ENCODE measurements around the gene KDM6A. TPM values are rescaled to one million over a fixed set of nuclear protein-coding genes. Genes with fewer than 3 reads are reported as not detected.

The KDM6A gene
- total RNA-seq, 1 donor from 2014 or later = 28.1 TPM

- H3K27ac Mint-ChIP-seq = no peak overlapping the region
- H3K9me3 Mint-ChIP-seq = no peaks in the 10 kb centered on the region
- no peak overlapping the region for H3K4me3 Mint-ChIP-seq
- peaks cover 30% of the 10 kb centered on the region for H3K4me1 Mint-ChIP-seq (ENCODE audit: low read depth)
- H3K27me3 Mint-ChIP-seq (ENCODE audit: insufficient read depth) = no peaks in the 10 kb centered on the region
- peaks cover 6% of the 10 kb centered on the region for H3K36me3 Mint-ChIP-seq (ENCODE audit: low read depth)
- intact Hi-C loops (cut with micrococcal nuclease) = no loop called here
- no peak for DNase-seq (ENCODE audit: low spot score)
Measured at GRCh38 chrX:44957848-44958247, 84.9 kb downstream of the KDM6A start.

GRCh38 chrX:44958480-44958879, 85.5 kb downstream of the KDM6A start:
- no peak overlapping the region for H3K4me3 Mint-ChIP-seq
- no peak overlapping the region for H3K27ac Mint-ChIP-seq
- DNase-seq (ENCODE audit: low spot score) = no peak
- no peaks in the 10 kb centered on the region for H3K9me3 Mint-ChIP-seq
- H3K4me1 Mint-ChIP-seq (ENCODE audit: low read depth) = peaks cover 30% of the 10 kb centered on the region
- H3K27me3 Mint-ChIP-seq (ENCODE audit: insufficient read depth) = no peaks in the 10 kb centered on the region
- H3K36me3 Mint-ChIP-seq (ENCODE audit: low read depth) = peaks cover 8% of the 10 kb centered on the region
- intact Hi-C loops (cut with micrococcal nuclease) = no loop called here

GRCh38 chrX:44961817-44962607, 89.0 kb downstream of the KDM6A start:
- H3K4me1 Mint-ChIP-seq (ENCODE audit: low read depth) = peaks cover 34% of the 10 kb centered on the region
- H3K4me3 Mint-ChIP-seq = no peak overlapping the region
- peaks cover 17% of the 10 kb centered on the region for H3K36me3 Mint-ChIP-seq (ENCODE audit: low read depth)
- H3K9me3 Mint-ChIP-seq = no peaks in the 10 kb centered on the region
- intact Hi-C loops (cut with micrococcal nuclease) = no loop called here
- H3K27me3 Mint-ChIP-seq (ENCODE audit: insufficient read depth) = no peaks in the 10 kb centered on the region
- DNase-seq (ENCODE audit: low spot score) = no peak
- H3K27ac Mint-ChIP-seq = no peak overlapping the region

GRCh38 chrX:44962944-44963343, 90.0 kb downstream of the KDM6A start:
- Mint-ChIP-seq H3K36me3 (ENCODE audit: low read depth) (peaks cover 20% of the 10 kb centered on the region), H3K27ac (no peak overlapping the region), H3K4me1 (ENCODE audit: low read depth) (peaks cover 43% of the 10 kb centered on the region), H3K9me3 (no peaks in the 10 kb centered on the region), H3K4me3 (no peak overlapping the region), H3K27me3 (ENCODE audit: insufficient read depth) (no peaks in the 10 kb centered on the region)
- intact Hi-C loops (cut with micrococcal nuclease) = no loop called here
- no peak for DNase-seq (ENCODE audit: low spot score)

GRCh38 chrX:44967221-44967620, 94.2 kb downstream of the KDM6A start:
- no peaks in the 10 kb centered on the region for H3K9me3 Mint-ChIP-seq
- no peak overlapping the region for H3K4me3 Mint-ChIP-seq
- peak overlapping the region; percentile 80 for H3K27ac Mint-ChIP-seq
- DNase-seq (ENCODE audit: low spot score) = no peak
- intact Hi-C loops (cut with micrococcal nuclease) = no loop called here
- H3K4me1 Mint-ChIP-seq (ENCODE audit: low read depth) = peaks cover 25% of the 10 kb centered on the region
- no peaks in the 10 kb centered on the region for H3K27me3 Mint-ChIP-seq (ENCODE audit: insufficient read depth)
- peaks cover 15% of the 10 kb centered on the region for H3K36me3 Mint-ChIP-seq (ENCODE audit: low read depth)

- Mint-ChIP-seq H3K36me3 (ENCODE audit: low read depth) (peaks cover 20% of the 10 kb centered on the region), H3K4me1 (ENCODE audit: low read depth) (peaks cover 29% of the 10 kb centered on the region), H3K9me3 (peaks cover 16% of the 10 kb centered on the region), H3K4me3 (no peak overlapping the region), H3K27me3 (ENCODE audit: insufficient read depth) (no peaks in the 10 kb centered on the region), H3K27ac (no peak overlapping the region)
- no peak for DNase-seq (ENCODE audit: low spot score)
- intact Hi-C loops (cut with micrococcal nuclease) = no loop called here
Measured at GRCh38 chrX:44970709-44971108, 97.7 kb downstream of the KDM6A start.

- H3K27ac Mint-ChIP-seq = no peak overlapping the region
- H3K9me3 Mint-ChIP-seq = peaks cover 19% of the 10 kb centered on the region
- H3K27me3 Mint-ChIP-seq (ENCODE audit: insufficient read depth) = no peaks in the 10 kb centered on the region
- no peak for DNase-seq (ENCODE audit: low spot score)
- intact Hi-C loops (cut with micrococcal nuclease) = no loop called here
- peaks cover 23% of the 10 kb centered on the region for H3K4me1 Mint-ChIP-seq (ENCODE audit: low read depth)
- H3K36me3 Mint-ChIP-seq (ENCODE audit: low read depth) = peaks cover 18% of the 10 kb centered on the region
- H3K4me3 Mint-ChIP-seq = no peak overlapping the region
Measured at GRCh38 chrX:44971674-44972073, 98.7 kb downstream of the KDM6A start.

- peaks cover 20% of the 10 kb centered on the region for H3K4me1 Mint-ChIP-seq (ENCODE audit: low read depth)
- no peaks in the 10 kb centered on the region for H3K27me3 Mint-ChIP-seq (ENCODE audit: insufficient read depth)
- no peak overlapping the region for H3K27ac Mint-ChIP-seq
- intact Hi-C loops (cut with micrococcal nuclease) = no loop called here
- peaks cover 16% of the 10 kb centered on the region for H3K36me3 Mint-ChIP-seq (ENCODE audit: low read depth)
- H3K9me3 Mint-ChIP-seq = peaks cover 19% of the 10 kb centered on the region
- DNase-seq (ENCODE audit: low spot score) = no peak
- no peak overlapping the region for H3K4me3 Mint-ChIP-seq
Measured at GRCh38 chrX:44972132-44972531, 99.1 kb downstream of the KDM6A start.

GRCh38 chrX:44973420-44973932, 100.5 kb downstream of the KDM6A start:
- H3K27me3 Mint-ChIP-seq (ENCODE audit: insufficient read depth) = no peaks in the 10 kb centered on the region
- H3K27ac Mint-ChIP-seq = no peak overlapping the region
- peaks cover 11% of the 10 kb centered on the region for H3K4me1 Mint-ChIP-seq (ENCODE audit: low read depth)
- no peak for DNase-seq (ENCODE audit: low spot score)
- H3K9me3 Mint-ChIP-seq = peaks cover 19% of the 10 kb centered on the region
- intact Hi-C loops (cut with micrococcal nuclease) = no loop called here
- peaks cover 18% of the 10 kb centered on the region for H3K36me3 Mint-ChIP-seq (ENCODE audit: low read depth)
- H3K4me3 Mint-ChIP-seq = no peak overlapping the region

- Mint-ChIP-seq H3K9me3 (peaks cover 19% of the 10 kb centered on the region), H3K36me3 (ENCODE audit: low read depth) (peaks cover 20% of the 10 kb centered on the region), H3K27ac (no peak overlapping the region), H3K4me3 (no peak overlapping the region), H3K27me3 (ENCODE audit: insufficient read depth) (no peaks in the 10 kb centered on the region), H3K4me1 (ENCODE audit: low read depth) (peaks cover 11% of the 10 kb centered on the region)
- DNase-seq (ENCODE audit: low spot score) = no peak
- intact Hi-C loops (cut with micrococcal nuclease) = no loop called here
Measured at GRCh38 chrX:44974451-44974850, 101.5 kb downstream of the KDM6A start.

- DNase-seq (ENCODE audit: low spot score) = no peak
- H3K27ac Mint-ChIP-seq = no peak overlapping the region
- intact Hi-C loops (cut with micrococcal nuclease) = no loop called here
- H3K36me3 Mint-ChIP-seq (ENCODE audit: low read depth) = peaks cover 20% of the 10 kb centered on the region
- peaks cover 19% of the 10 kb centered on the region for H3K9me3 Mint-ChIP-seq
- H3K4me3 Mint-ChIP-seq = no peak overlapping the region
- H3K27me3 Mint-ChIP-seq (ENCODE audit: insufficient read depth) = no peaks in the 10 kb centered on the region
- H3K4me1 Mint-ChIP-seq (ENCODE audit: low read depth) = peaks cover 11% of the 10 kb centered on the region
Measured at GRCh38 chrX:44975666-44976263, 102.8 kb downstream of the KDM6A start.

GRCh38 chrX:44978976-44979375, 106.0 kb downstream of the KDM6A start:
- peaks cover 19% of the 10 kb centered on the region for H3K36me3 Mint-ChIP-seq (ENCODE audit: low read depth)
- intact Hi-C loops (cut with micrococcal nuclease) = no loop called here
- no peak overlapping the region for H3K27ac Mint-ChIP-seq

GRCh38 chrX:44980403-44980802, 107.4 kb downstream of the KDM6A start:
- no peaks in the 10 kb centered on the region for H3K4me1 Mint-ChIP-seq (ENCODE audit: low read depth)

More at GRCh38 chrX:44978976-44979375, 106.0 kb downstream of the KDM6A start:
- no peaks in the 10 kb centered on the region for H3K27me3 Mint-ChIP-seq (ENCODE audit: insufficient read depth)
- no peak overlapping the region for H3K4me3 Mint-ChIP-seq
- peaks cover 13% of the 10 kb centered on the region for H3K9me3 Mint-ChIP-seq
- no peak for DNase-seq (ENCODE audit: low spot score)
- peaks cover 11% of the 10 kb centered on the region for H3K4me1 Mint-ChIP-seq (ENCODE audit: low read depth)

More at GRCh38 chrX:44980403-44980802, 107.4 kb downstream of the KDM6A start:
- H3K9me3 Mint-ChIP-seq = peaks cover 3% of the 10 kb centered on the region
- intact Hi-C loops (cut with micrococcal nuclease) = no loop called here
- DNase-seq (ENCODE audit: low spot score) = no peak
- H3K4me3 Mint-ChIP-seq = no peak overlapping the region
- H3K36me3 Mint-ChIP-seq (ENCODE audit: low read depth) = peaks cover 8% of the 10 kb centered on the region
- no peak overlapping the region for H3K27ac Mint-ChIP-seq
- H3K27me3 Mint-ChIP-seq (ENCODE audit: insufficient read depth) = no peaks in the 10 kb centered on the region

Measured in activated T-helper 1 cell treated with anti-CD3 and anti-CD28 coated beads, Interleukin-12 subunit alpha, Interleukin-12 subunit beta, Interleukin-2, Interleukin-4 antibody, amounts not matched to agents 30 ng/mL and 10 ng/mL and 1 ng/mL, durations not matched to agents 14 hours and 24 hours and 36 hours (primary cell).